IMR-90 (cell line): ENCODE results near the gene OR10J1. TPM values are rescaled to one million over a fixed set of nuclear protein-coding genes. Genes with fewer than 3 reads are reported as not detected.
A peak's percentile ranks its signal among the peaks of the same experiment; 100 is the strongest.

ENCODE experiments used
- ATAC-seq: fragments of 200-7000 bp; cut with Tn5 transposase; 2 replicates; pipeline ENCODE4 v1.9.1; 2020; ENCODE audit warnings: low read depth, mild to moderate bottlenecking, moderate library complexity
- BruUV-seq: library from RNA; stranded (reverse); fragments of 400-500 nt; replicated peaks from 2 replicates; lab custom pipeline; 2021; lab: Mats Ljungman, UMichigan
- CTCF ChIA-PET: fragments of 300-600 bp; formaldehyde crosslinking; extraction: SDS; loops from one replicate; lab custom pipeline; 2021; ENCODE audit warnings: antibody characterized with exemption; lab: Yijun Ruan, JAX
- POLR2A ChIA-PET: fragments of 300-600 bp; sonication (Branson Sonifier 250); formaldehyde crosslinking; loops from one replicate; lab custom pipeline; 2022; ENCODE audit warnings: antibody characterized with exemption; ENCODE audit not compliant: unreplicated experiment; lab: Charles Lee
- DNase-seq: peaks from one replicate; pipeline ENCODE4 v3.0.0; 2013
- H2AFZ ChIP-seq: replicated peaks from 2 replicates; pipeline ENCODE3; 2013; ENCODE audit warnings: low read length, mild to moderate bottlenecking; ENCODE audit not compliant: poor library complexity
- H2AK5ac ChIP-seq: 2 replicates; pipeline ENCODE4 v1.6.1; 2013; ENCODE audit warnings: low read depth, low read length, inconsistent platforms
- H2AK9ac ChIP-seq: replicated peaks from 2 replicates; pipeline ENCODE3; 2013; ENCODE audit warnings: mild to moderate bottlenecking, low read depth, low read length, moderate library complexity; ENCODE audit not compliant: poor library complexity
- H2BK120ac ChIP-seq: 2 replicates; pipeline ENCODE4 v1.6.1; 2013; ENCODE audit warnings: low read depth, low read length, inconsistent platforms
- H2BK15ac ChIP-seq: 3 replicates; pipeline ENCODE4 v1.6.1; 2013; ENCODE audit warnings: low read depth, low read length, inconsistent platforms
- H2BK20ac ChIP-seq: 2 replicates; pipeline ENCODE4 v1.6.1; 2013; ENCODE audit warnings: low read depth, mild to moderate bottlenecking, inconsistent platforms, low read length, moderate library complexity
- H2BK5ac ChIP-seq: 2 replicates; pipeline ENCODE4 v1.6.1; 2013; ENCODE audit warnings: mild to moderate bottlenecking, low read depth, low read length, inconsistent platforms; ENCODE audit not compliant: poor library complexity, severe bottlenecking
- H3K14ac ChIP-seq: replicated peaks from 2 replicates; pipeline ENCODE4 v1.6.1; 2013; ENCODE audit warnings: low read depth, low read length, inconsistent platforms
- H3K18ac ChIP-seq: 2 replicates; pipeline ENCODE4 v1.6.1; 2013; ENCODE audit warnings: low read depth, low read length, control low read depth
- H3K23ac ChIP-seq: 2 replicates; pipeline ENCODE4 v1.6.1; 2013; ENCODE audit warnings: low read depth, low read length, inconsistent platforms
- H3K27ac ChIP-seq: 2 replicates; pipeline ENCODE4 v1.5.1; 2013; ENCODE audit warnings: mild to moderate bottlenecking, control low read depth, low read length; ENCODE audit not compliant: insufficient read depth
- H3K27me3 ChIP-seq: 2 replicates; pipeline ENCODE4 v1.6.1; 2013; ENCODE audit warnings: low read length; ENCODE audit not compliant: control insufficient read depth, insufficient read depth
- H3K36me3 ChIP-seq: 2 replicates; pipeline ENCODE4 v1.6.1; 2013; ENCODE audit warnings: low read length, mixed read lengths; ENCODE audit not compliant: control insufficient read depth, insufficient read depth
- H3K4ac ChIP-seq: 2 replicates; pipeline ENCODE4 v1.6.1; 2013; ENCODE audit warnings: low read depth, low read length, inconsistent platforms
- H3K4me1 ChIP-seq: 2 replicates; pipeline ENCODE4 v1.6.1; 2013; ENCODE audit warnings: low read length, mixed read lengths; ENCODE audit not compliant: control insufficient read depth, insufficient read depth
- H3K4me2 ChIP-seq: 2 replicates; pipeline ENCODE4 v1.6.1; 2013; ENCODE audit warnings: low read depth, mild to moderate bottlenecking, control low read depth, low read length, moderate library complexity
- H3K4me3 ChIP-seq: 2 replicates; pipeline ENCODE4 v1.5.1; 2013; ENCODE audit warnings: low read depth, mild to moderate bottlenecking, control low read depth, low read length, moderate library complexity; ENCODE audit not compliant: insufficient read depth
- H3K56ac ChIP-seq: 2 replicates; pipeline ENCODE4 v1.6.1; 2013; ENCODE audit warnings: low read length, inconsistent platforms; ENCODE audit not compliant: insufficient read depth; ENCODE audit errors: extremely low read depth
- H3K79me1 ChIP-seq, 2 experiments: 2 replicates each; pipeline ENCODE4 v1.6.1; 2013; ENCODE audit warnings: low read length in 2 of 2, inconsistent platforms in 1 of 2, low read depth in 1 of 2
- H3K9ac ChIP-seq: 2 replicates; pipeline ENCODE4 v1.6.1; 2013; ENCODE audit warnings: low read depth, low read length, control low read depth
- H3K9me1 ChIP-seq: 2 replicates; pipeline ENCODE4 v1.6.1; 2013; ENCODE audit warnings: low read length, inconsistent platforms; ENCODE audit not compliant: insufficient read depth
- H3K9me3 ChIP-seq: 2 replicates; pipeline ENCODE4 v1.6.1; 2013; ENCODE audit warnings: low read length; ENCODE audit not compliant: control insufficient read depth, insufficient read depth
- H4K20me1 ChIP-seq: 2 replicates; pipeline ENCODE4 v1.6.1; 2013; ENCODE audit warnings: low read length, inconsistent platforms; ENCODE audit not compliant: insufficient read depth
- H4K5ac ChIP-seq: 2 replicates; pipeline ENCODE4 v1.6.1; 2013; ENCODE audit warnings: mild to moderate bottlenecking, low read depth, low read length, control low read depth
- H4K8ac ChIP-seq, 2 experiments: 2 replicates each; pipeline ENCODE4 v1.6.1; 2013; ENCODE audit warnings: low read depth in 2 of 2, low read length in 2 of 2, control low read depth in 1 of 2, inconsistent platforms in 1 of 2
- H4K91ac ChIP-seq: 2 replicates; pipeline ENCODE4 v1.6.1; 2013; ENCODE audit warnings: low read depth, low read length, inconsistent platforms; ENCODE audit not compliant: insufficient read depth
- MXI1 ChIP-seq: IDR thresholded peaks from 2 replicates; pipeline ENCODE4 v1.6.1; 2012; ENCODE audit warnings: low read depth, mild to moderate bottlenecking, low read length, moderate library complexity, borderline replicate concordance
- RCOR1 ChIP-seq: IDR thresholded peaks from 2 replicates; pipeline ENCODE4 v1.6.1; 2012; ENCODE audit warnings: mild to moderate bottlenecking, low read length, improper control_type of control experiment; ENCODE audit not compliant: insufficient replicate concordance
- WGBS, 2 experiments: methylation state at CpG; one replicate each; pipeline versions ENCODE4 v1.1.5 to v1.1.7; 2013; ENCODE audit warnings: missing lambda C conversion rate in 2 of 2; ENCODE audit not compliant: insufficient read length in 1 of 2; ENCODE audit errors: extremely low coverage in 2 of 2; 5-methylcytosine and 5-hydroxymethylcytosine counted together
- dilution Hi-C: fragments of 300-500 bp; cut with HindIII; formaldehyde crosslinking; loops from one replicate; pipeline ENCODE4 v1.14.3; 2018; ENCODE audit warnings: low sequenced_read_pairs; ENCODE audit not compliant: unreplicated experiment
- in situ Hi-C: fragments of 300-500 bp; cut with MboI; formaldehyde crosslinking; loops from 3 replicates; pipeline ENCODE4 v1.14.3; 2019; ENCODE audit warnings: low sequenced_read_pairs, inconsistent platforms, mixed read lengths
- intact Hi-C: fragments of 100-400 bp; cut with micrococcal nuclease; formaldehyde crosslinking; loops from 2 replicates; pipeline ENCODE4 v1.10.0; 2022
- polyA plus RNA-seq, 3 experiments: library from polyadenylated mRNA; depleted of rRNA; stranded (reverse); fragments of >200 nt; gene quantifications; 2 replicates each; pipeline ENCODE4 v1.2.3, GENCODE V29; 2012; ENCODE audit warnings: low replicate concordance in 1 of 3
- total RNA-seq: library from RNA; depleted of rRNA; stranded (reverse); fragments of >200 nt; gene quantifications from 2 replicates; pipeline ENCODE4 v1.2.3, GENCODE V29; 2012

The OR10J1 gene
- total and polyA plus RNA-seq, 2 of the 4 experiments (the other 2 are of a cell fraction) = not detected

GRCh38 chr1:159428536-159428935 lies 11.0 kb upstream of the OR10J1 start:
- Histone ChIP-seq H3K14ac (no peak overlapping the region), H3K4me2 (no peak overlapping the region), H3K23ac (no peak overlapping the region), H2BK120ac (no peak overlapping the region), H2BK20ac (no peak overlapping the region), H4K5ac (no peak overlapping the region), H2BK5ac (peak overlapping the region; percentile 37), H2AK5ac (no peak overlapping the region), H3K79me1 (no peaks in the 10 kb centered on the region), H3K9me1 (no peaks in the 10 kb centered on the region), H2AFZ (no peak overlapping the region), H3K9me3 (peaks cover 11% of the 10 kb centered on the region), H4K20me1 (no peaks in the 10 kb centered on the region), H2AK9ac (no peak overlapping the region), H3K9ac (no peak overlapping the region), H3K56ac (no peak overlapping the region), H3K18ac (no peak overlapping the region; the same call in 1 of the 2 replicates), H3K4me3 (no peak overlapping the region), H3K27me3 (no peaks in the 10 kb centered on the region), H2BK15ac (no peak overlapping the region), H3K27ac (no peak overlapping the region), H3K4me1 (no peaks in the 10 kb centered on the region), H4K91ac (no peak overlapping the region), H3K4ac (no peak overlapping the region), H4K8ac (no peak overlapping the region), H3K36me3 (no peaks in the 10 kb centered on the region)
- ATAC-seq (no peak), DNase-seq (no peak)
- no CpG with 5 or more reads among the region's 3 CpGs for WGBS, 2 experiments
- ChIA-PET POLR2A (interaction anchor here (0.6 kb wide), 2 partner anchors 277 to 388 kb away, joined by 3 read pairs; no protein-coding TSS in a partner anchor), CTCF (no interaction called here)
- no TSS peak for BruUV-seq
- no peak for TF ChIP-seq MXI1
- no peak for TF ChIP-seq RCOR1
- dilution Hi-C loops (no loop called here), in situ Hi-C loops (no loop called here), intact Hi-C loops (no loop called here)
